ENCODE data around the gene DOK7. TPM values are rescaled to one million over a fixed set of nuclear protein-coding genes. Genes with fewer than 3 reads are reported as not detected.
A peak's percentile ranks its signal among the peaks of the same experiment; 100 is the strongest.

DOK7 gene
- total and polyA plus RNA-seq, 8 donors, result 0.37 to 8.1 (median 4.3) TPM; not detected in 1

GRCh38 chr4:3468804-3469203 is 5.7 kb downstream of the DOK7 start:
- Histone ChIP-seq H3K27me3 (peaks cover 0 to 40% (median 5%) of the 10 kb centered on the region in 3 donors), H3K27ac (no peak overlapping the region), H3K4me1 (peaks cover 4 to 28% (median 25%) of the 10 kb centered on the region in 4 donors), H3K4me3 (no peak overlapping the region), H3K36me3 (no peaks in the 10 kb centered on the region), H3K9me3 (no peaks in the 10 kb centered on the region)
- no peak for DNase-seq
- intact Hi-C loops (cut with DNase I; ENCODE audit: low total_unique reads), result no loop called here
- TF ChIP-seq POLR2A (IDR thresholded peaks at IDR 0.05) (no peak), POLR2AphosphoS5 (IDR thresholded peaks at IDR 0.05) (no peak), CTCF (IDR thresholded peaks at IDR 0.05) (no peak), EP300 (IDR thresholded peaks at IDR 0.05) (no peak)
- WGBS, 5 donors, result 84 to 98% (median 92%) methylated on average over 11 of the region's 11 CpGs

- 58 to 72% (median 66%) methylated on average over 27 to 31 of the region's 31 CpGs for WGBS, 5 donors
- H3K27ac ChIP-seq, result no peak overlapping the region
- H3K27me3 ChIP-seq, result peaks cover 0 to 40% (median 0%) of the 10 kb centered on the region in 3 donors
- peak in 1 of 2 donors; percentile 68 for DNase-seq
- no peaks in the 10 kb centered on the region for H3K36me3 ChIP-seq
- no peaks in the 10 kb centered on the region for H3K9me3 ChIP-seq
- H3K4me3 ChIP-seq, result no peak overlapping the region
- TF ChIP-seq CTCF (IDR thresholded peaks at IDR 0.05), result no peak
- TF ChIP-seq POLR2AphosphoS5 (IDR thresholded peaks at IDR 0.05), result no peak
- TF ChIP-seq POLR2A (IDR thresholded peaks at IDR 0.05), result no peak
- no peak for TF ChIP-seq EP300 (IDR thresholded peaks at IDR 0.05)
- intact Hi-C loops (cut with DNase I; ENCODE audit: low total_unique reads), result no loop called here
- peaks cover 4 to 20% (median 18%) of the 10 kb centered on the region in 4 donors for H3K4me1 ChIP-seq
Observed at GRCh38 chr4:3469386-3470243, 6.5 kb downstream of the DOK7 start.

- DNase-seq, result peak in 1 of 2 donors; percentile 74
- no peaks in the 10 kb centered on the region for H3K36me3 ChIP-seq
- no peak overlapping the region for H3K4me3 ChIP-seq
- 23 to 49% (median 42%) methylated on average over 23 to 25 of the region's 25 CpGs for WGBS, 5 donors
- peaks cover 4 to 19% (median 17%) of the 10 kb centered on the region in 4 donors for H3K4me1 ChIP-seq
- intact Hi-C loops (cut with DNase I; ENCODE audit: low total_unique reads), result no loop called here
- TF ChIP-seq CTCF (IDR thresholded peaks at IDR 0.05) (no peak), POLR2A (IDR thresholded peaks at IDR 0.05) (no peak), EP300 (IDR thresholded peaks at IDR 0.05) (no peak), POLR2AphosphoS5 (IDR thresholded peaks at IDR 0.05) (no peak)
- H3K27ac ChIP-seq, result no peak overlapping the region
- no peaks in the 10 kb centered on the region for H3K9me3 ChIP-seq
- peaks cover 0 to 40% (median 0%) of the 10 kb centered on the region in 3 donors for H3K27me3 ChIP-seq
Observed at GRCh38 chr4:3470244-3471097, 7.4 kb downstream of the DOK7 start.

- TF ChIP-seq POLR2A (IDR thresholded peaks at IDR 0.05) (no peak), CTCF (IDR thresholded peaks at IDR 0.05) (no peak), EP300 (IDR thresholded peaks at IDR 0.05) (no peak), POLR2AphosphoS5 (IDR thresholded peaks at IDR 0.05) (no peak)
- no peak for DNase-seq
- no peaks in the 10 kb centered on the region for H3K36me3 ChIP-seq
- WGBS, 5 donors, result 89 to 97% (median 97%) methylated on average over 21 to 23 of the region's 23 CpGs
- H3K4me3 ChIP-seq, result no peak overlapping the region
- H3K9me3 ChIP-seq, result no peaks in the 10 kb centered on the region
- peaks cover 4 to 19% (median 17%) of the 10 kb centered on the region in 4 donors for H3K4me1 ChIP-seq
- intact Hi-C loops (cut with DNase I; ENCODE audit: low total_unique reads), result no loop called here
- peaks cover 0 to 37% (median 0%) of the 10 kb centered on the region in 3 donors for H3K27me3 ChIP-seq
- no peak overlapping the region for H3K27ac ChIP-seq
Observed at GRCh38 chr4:3471098-3471760, 8.1 kb downstream of the DOK7 start.
